ENCODE data around the gene RWDD1.

RWDD1 gene

DNA sequence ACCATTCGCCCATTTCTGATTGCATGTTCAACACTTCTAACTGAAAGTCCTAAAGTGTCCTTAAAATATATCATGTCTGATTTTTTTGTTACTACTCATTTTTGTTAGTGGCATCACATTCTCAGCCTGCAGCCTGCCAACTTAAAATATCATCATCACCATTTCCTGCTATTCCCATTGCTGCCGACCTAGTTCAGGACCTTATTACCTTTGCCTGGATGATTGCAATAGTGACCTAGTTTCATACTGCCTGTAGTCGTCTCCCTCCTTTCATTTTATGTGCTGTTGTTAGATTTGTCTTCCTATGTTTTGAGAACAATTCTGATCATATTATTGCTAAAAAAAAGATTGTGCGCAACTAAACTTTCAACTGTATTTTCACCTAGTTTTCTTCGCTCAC is 6.2 kb downstream of the RWDD1 start:
- TF ChIP-seq, protein P1, sequence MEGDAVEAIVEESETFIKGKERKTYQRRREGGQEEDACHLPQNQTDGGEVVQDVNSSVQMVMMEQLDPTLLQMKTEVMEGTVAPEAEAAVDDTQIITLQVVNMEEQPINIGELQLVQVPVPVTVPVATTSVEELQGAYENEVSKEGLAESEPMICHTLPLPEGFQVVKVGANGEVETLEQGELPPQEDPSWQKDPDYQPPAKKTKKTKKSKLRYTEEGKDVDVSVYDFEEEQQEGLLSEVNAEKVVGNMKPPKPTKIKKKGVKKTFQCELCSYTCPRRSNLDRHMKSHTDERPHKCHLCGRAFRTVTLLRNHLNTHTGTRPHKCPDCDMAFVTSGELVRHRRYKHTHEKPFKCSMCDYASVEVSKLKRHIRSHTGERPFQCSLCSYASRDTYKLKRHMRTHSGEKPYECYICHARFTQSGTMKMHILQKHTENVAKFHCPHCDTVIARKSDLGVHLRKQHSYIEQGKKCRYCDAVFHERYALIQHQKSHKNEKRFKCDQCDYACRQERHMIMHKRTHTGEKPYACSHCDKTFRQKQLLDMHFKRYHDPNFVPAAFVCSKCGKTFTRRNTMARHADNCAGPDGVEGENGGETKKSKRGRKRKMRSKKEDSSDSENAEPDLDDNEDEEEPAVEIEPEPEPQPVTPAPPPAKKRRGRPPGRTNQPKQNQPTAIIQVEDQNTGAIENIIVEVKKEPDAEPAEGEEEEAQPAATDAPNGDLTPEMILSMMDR (IDR thresholded peaks at IDR 0.05; ENCODE audit: insufficient read depth, low read depth, low read length, missing control alignments) = no peak
- no peak for DNase-seq (ENCODE audit: low read depth)
- H3K4me3 ChIP-seq (ENCODE audit: low read length) = no peak overlapping the region

DNA sequence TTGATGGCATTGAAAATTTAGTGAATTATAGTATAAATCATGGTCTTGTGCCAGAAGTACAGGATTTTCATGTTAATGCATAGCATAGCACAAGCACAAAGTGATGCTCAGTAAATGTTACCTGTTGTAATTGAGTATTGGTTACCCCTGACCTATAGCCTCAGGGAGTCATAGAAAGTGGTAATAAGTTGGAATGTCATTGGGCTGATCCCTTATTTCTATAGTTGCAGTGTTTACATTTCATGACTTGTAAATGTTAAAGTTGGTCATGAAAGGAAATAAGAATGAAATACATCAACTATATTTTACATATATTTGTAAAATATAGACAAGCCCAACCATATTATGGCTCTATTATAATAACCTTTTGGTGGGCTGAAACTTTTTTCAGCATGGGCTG is 7.0 kb downstream of the RWDD1 start:
- TF ChIP-seq, protein P1 (IDR thresholded peaks at IDR 0.05; ENCODE audit: insufficient read depth, low read depth, low read length, missing control alignments) = no peak
- H3K4me3 ChIP-seq (ENCODE audit: low read length) = no peak overlapping the region
- DNase-seq (ENCODE audit: low read depth) = no peak

GRCh38 chr6:116579143-116579542 is 7.8 kb downstream of the RWDD1 start:
- DNase-seq (ENCODE audit: low read depth) = no peak
- H3K4me3 ChIP-seq (ENCODE audit: low read length) = no peak overlapping the region
- TF ChIP-seq, protein P1 (IDR thresholded peaks at IDR 0.05; ENCODE audit: insufficient read depth, low read depth, low read length, missing control alignments) = no peak

- TF ChIP-seq, protein P1 (IDR thresholded peaks at IDR 0.05; ENCODE audit: insufficient read depth, low read depth, low read length, missing control alignments) = no peak
- H3K4me3 ChIP-seq (ENCODE audit: low read length) = no peak overlapping the region
- no peak for DNase-seq (ENCODE audit: low read depth)
These were observed 8.9 kb downstream of the RWDD1 start for GRCh38 chr6:116580198-116580597.

DNA sequence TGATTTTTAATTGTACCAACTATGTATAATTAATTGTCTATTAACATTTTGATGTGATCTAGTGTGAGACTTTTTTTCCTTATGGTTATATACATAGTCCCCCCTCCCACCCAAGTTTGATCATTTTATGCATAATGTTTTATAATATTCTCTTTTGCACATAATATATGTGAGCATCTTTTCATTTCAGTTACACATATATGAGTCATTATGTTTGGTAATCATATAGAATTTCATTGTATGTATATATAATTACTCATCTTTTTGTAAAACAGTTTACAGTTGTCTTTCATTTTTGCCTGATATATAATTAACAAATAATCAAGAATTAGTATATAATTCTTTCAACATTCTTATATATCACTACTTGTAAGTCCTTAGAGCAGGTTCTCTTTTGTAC is 15.0 kb downstream of the RWDD1 start:
- H3K4me3 ChIP-seq (ENCODE audit: low read length) = no peak overlapping the region
- DNase-seq (ENCODE audit: low read depth) = no peak
- TF ChIP-seq, protein P1 (IDR thresholded peaks at IDR 0.05; ENCODE audit: insufficient read depth, low read depth, low read length, missing control alignments) = no peak

GRCh38 chr6:116586738-116587137 is 15.4 kb downstream of the RWDD1 start:
- DNase-seq (ENCODE audit: low read depth) = no peak
- H3K4me3 ChIP-seq (ENCODE audit: low read length) = no peak overlapping the region
- TF ChIP-seq, protein P1 (IDR thresholded peaks at IDR 0.05; ENCODE audit: insufficient read depth, low read depth, low read length, missing control alignments) = no peak

GRCh38 chr6:116595247-116595646 is 23.9 kb downstream of the RWDD1 start:
- DNase-seq (ENCODE audit: low read depth) = no peak
- no peak overlapping the region for H3K4me3 ChIP-seq (ENCODE audit: low read length)
- TF ChIP-seq, protein P1 (IDR thresholded peaks at IDR 0.05; ENCODE audit: insufficient read depth, low read depth, low read length, missing control alignments) = no peak

All from epithelial cell of esophagus (primary cell).